ENCODE results near the gene PRMT3.

GRCh38 chr11:20464518-20464917 is 77.0 kb downstream of the PRMT3 start:
- TF ChIP-seq POLR2A (IDR thresholded peaks at IDR 0.05; ENCODE audit: low read depth, low read length), result no peak
- TF ChIP-seq TAF1 (IDR thresholded peaks at IDR 0.05; ENCODE audit: borderline replicate concordance, low read depth, low read length), result no peak

Measured in GM12892 (cell line).